A549 (cell line): ENCODE measurements around the gene NRN1L. TPM values are rescaled to one million over a fixed set of nuclear protein-coding genes. Genes with fewer than 3 reads are reported as not detected.
A peak's percentile ranks its signal among the peaks of the same experiment; 100 is the strongest.

Experiments
- FOXS1 ChIP-seq: fragments of 250-450 bp; sonication (Bioruptor Pico); IDR thresholded peaks from 2 replicates; pipeline ENCODE4 v1.5.0; 2020; ENCODE audit warnings: mild to moderate bottlenecking, moderate library complexity
- KDM5A ChIP-seq: fragments of 200-600 bp; sonication (generic); IDR thresholded peaks from 2 replicates; pipeline ENCODE4 v1.6.1; 2016; ENCODE audit warnings: antibody characterized with exemption, mild to moderate bottlenecking
- POLR2A ChIP-seq: IDR thresholded peaks from 2 replicates; pipeline ENCODE4 v1.6.1; 2012; ENCODE audit warnings: mild to moderate bottlenecking, low read length
- polyA plus RNA-seq, 4 experiments: library from polyadenylated mRNA; depleted of rRNA in 3 of 4; stranded (reverse); fragments of >200 nt; fragmentation: RNase III in 1 of 4; extraction: RNeasy Plus Mini Kit Qiagen cat#74134 plus additional on column Dnase treatment in 1 of 4; gene quantifications; 2 replicates in 3 of 4; 3 replicates in 1 of 4; pipeline ENCODE4 v1.2.3, GENCODE V29; 2011 to 2017
- small RNA-seq, 6 experiments: library from RNA; depleted of rRNA; stranded (forward); fragments of <200 nt; gene quantifications; one replicate each; pipeline ENCODE3, GENCODE V24; 2012

NRN1L gene
- polyA plus RNA-seq, 2 of the 4 experiments (the other 2 are of a cell fraction) = 0.22 TPM; not detected in 1

- TF ChIP-seq KDM5A (no peak), FOXS1 (CRISPR knock-in tag) (no peak), POLR2A (peak; percentile 80)
Observed at GRCh38 chr16:67935402-67936123, 50.9 kb downstream of the NRN1L start (continued).

Small RNA genes lying within 50 kb of the gene (small RNA-seq; reads per million reads assigned to genes)
- gene AC040162.2 (0 reads per million in 6 experiments), gene NRN1L (0 reads per million in 6 experiments)

Other genes starting within 250 kb of the NRN1L start
- gene CARMIL2, start 239.7 kb upstream of the NRN1L start, polyA plus RNA-seq (2011; rRNA removed) = 0.39 and 0.62 TPM in 2 replicates
- gene CARMIL2, start 239.7 kb upstream of the NRN1L start, polyA plus RNA-seq (2017; fragmentation: RNase III; extraction: RNeasy Plus Mini Kit Qiagen cat#74134 plus additional on column Dnase treatment) = 0.95 to 1.3 TPM (median 1.2 TPM) in 3 replicates
- gene ACD, start 224.6 kb upstream of the NRN1L start, polyA plus RNA-seq (2011; rRNA removed) = 19.4 and 22.2 TPM in 2 replicates
- 25.3 to 26.5 TPM (median 26.4 TPM) in 3 replicates for gene ACD, start 224.6 kb upstream of the NRN1L start, polyA plus RNA-seq (2017; fragmentation: RNase III; extraction: RNeasy Plus Mini Kit Qiagen cat#74134 plus additional on column Dnase treatment)
- gene PARD6A, start 223.9 kb upstream of the NRN1L start, polyA plus RNA-seq (2011; rRNA removed) = 1.7 and 1.8 TPM in 2 replicates
- 1.4 to 2.2 TPM (median 1.9 TPM) in 3 replicates for gene PARD6A, start 223.9 kb upstream of the NRN1L start, polyA plus RNA-seq (2017; fragmentation: RNase III; extraction: RNeasy Plus Mini Kit Qiagen cat#74134 plus additional on column Dnase treatment)
- gene ENKD1, start 218.1 kb upstream of the NRN1L start, polyA plus RNA-seq (2011; rRNA removed) = 4.0 and 4.3 TPM in 2 replicates
- gene ENKD1, start 218.1 kb upstream of the NRN1L start, polyA plus RNA-seq (2017; fragmentation: RNase III; extraction: RNeasy Plus Mini Kit Qiagen cat#74134 plus additional on column Dnase treatment) = 11.1 to 12.6 TPM (median 12.2 TPM) in 3 replicates
- gene C16orf86, start 218.1 kb upstream of the NRN1L start, polyA plus RNA-seq (2011; rRNA removed) = not detected in 2 replicates
- gene C16orf86, start 218.1 kb upstream of the NRN1L start, polyA plus RNA-seq (2017; fragmentation: RNase III; extraction: RNeasy Plus Mini Kit Qiagen cat#74134 plus additional on column Dnase treatment) = 0.05 to 0.21 TPM (median 0.06 TPM) in 3 replicates
- 10.3 and 11.0 TPM in 2 replicates for gene GFOD2, start 165.6 kb upstream of the NRN1L start, polyA plus RNA-seq (2011; rRNA removed)
- 16.1 to 17.8 TPM (median 16.4 TPM) in 3 replicates for gene GFOD2, start 165.6 kb upstream of the NRN1L start, polyA plus RNA-seq (2017; fragmentation: RNase III; extraction: RNeasy Plus Mini Kit Qiagen cat#74134 plus additional on column Dnase treatment)
- 9.8 and 11.1 TPM in 2 replicates for gene RANBP10, start 78.3 kb upstream of the NRN1L start, polyA plus RNA-seq (2011; rRNA removed)
- 6.9 to 7.5 TPM (median 7.5 TPM) in 3 replicates for gene RANBP10, start 78.3 kb upstream of the NRN1L start, polyA plus RNA-seq (2017; fragmentation: RNase III; extraction: RNeasy Plus Mini Kit Qiagen cat#74134 plus additional on column Dnase treatment)
- gene TSNAXIP1, start 78.0 kb upstream of the NRN1L start, polyA plus RNA-seq (2011; rRNA removed) = 0.68 and 0.78 TPM in 2 replicates
- 0.97 to 1.2 TPM (median 1.1 TPM) in 3 replicates for gene TSNAXIP1, start 78.0 kb upstream of the NRN1L start, polyA plus RNA-seq (2017; fragmentation: RNase III; extraction: RNeasy Plus Mini Kit Qiagen cat#74134 plus additional on column Dnase treatment)
- 33.2 and 44.0 TPM in 2 replicates for gene THAP11, start 42.6 kb upstream of the NRN1L start, polyA plus RNA-seq (2011; rRNA removed)
- 27.2 to 30.9 TPM (median 30.0 TPM) in 3 replicates for gene THAP11, start 42.6 kb upstream of the NRN1L start, polyA plus RNA-seq (2017; fragmentation: RNase III; extraction: RNeasy Plus Mini Kit Qiagen cat#74134 plus additional on column Dnase treatment)
- gene NUTF2, start 38.0 kb upstream of the NRN1L start, polyA plus RNA-seq (2011; rRNA removed) = 168 and 209 TPM in 2 replicates
- 270 to 301 TPM (median 287 TPM) in 3 replicates for gene NUTF2, start 38.0 kb upstream of the NRN1L start, polyA plus RNA-seq (2017; fragmentation: RNase III; extraction: RNeasy Plus Mini Kit Qiagen cat#74134 plus additional on column Dnase treatment)
- gene CENPT, start 37.2 kb upstream of the NRN1L start, polyA plus RNA-seq (2011; rRNA removed) = 18.2 and 19.1 TPM in 2 replicates
- gene CENPT, start 37.2 kb upstream of the NRN1L start, polyA plus RNA-seq (2017; fragmentation: RNase III; extraction: RNeasy Plus Mini Kit Qiagen cat#74134 plus additional on column Dnase treatment) = 35.9 to 40.3 TPM (median 36.9 TPM) in 3 replicates
- 21.0 and 35.3 TPM in 2 replicates for gene EDC4, start 11.8 kb upstream of the NRN1L start, polyA plus RNA-seq (2011; rRNA removed)
- 54.9 to 60.4 TPM (median 58.1 TPM) in 3 replicates for gene EDC4, start 11.8 kb upstream of the NRN1L start, polyA plus RNA-seq (2017; fragmentation: RNase III; extraction: RNeasy Plus Mini Kit Qiagen cat#74134 plus additional on column Dnase treatment)
- 15.1 and 18.2 TPM in 2 replicates for gene PSKH1, start 8.4 kb downstream of the NRN1L start, polyA plus RNA-seq (2011; rRNA removed)
- gene PSKH1, start 8.4 kb downstream of the NRN1L start, polyA plus RNA-seq (2017; fragmentation: RNase III; extraction: RNeasy Plus Mini Kit Qiagen cat#74134 plus additional on column Dnase treatment) = 14.6 to 15.8 TPM (median 15.7 TPM) in 3 replicates
- gene CTRL, start 47.0 kb downstream of the NRN1L start, polyA plus RNA-seq (2011; rRNA removed) = 0.92 and 1.6 TPM in 2 replicates
- 3.6 to 4.4 TPM (median 3.9 TPM) in 3 replicates for gene CTRL, start 47.0 kb downstream of the NRN1L start, polyA plus RNA-seq (2017; fragmentation: RNase III; extraction: RNeasy Plus Mini Kit Qiagen cat#74134 plus additional on column Dnase treatment)
- 11.0 and 11.3 TPM in 2 replicates for gene PSMB10, start 52.0 kb downstream of the NRN1L start, polyA plus RNA-seq (2011; rRNA removed)
- gene PSMB10, start 52.0 kb downstream of the NRN1L start, polyA plus RNA-seq (2017; fragmentation: RNase III; extraction: RNeasy Plus Mini Kit Qiagen cat#74134 plus additional on column Dnase treatment) = 51.9 to 53.5 TPM (median 52.4 TPM) in 3 replicates
- gene LCAT, start 59.2 kb downstream of the NRN1L start, polyA plus RNA-seq (2011; rRNA removed) = 1.7 and 2.6 TPM in 2 replicates
- gene LCAT, start 59.2 kb downstream of the NRN1L start, polyA plus RNA-seq (2017; fragmentation: RNase III; extraction: RNeasy Plus Mini Kit Qiagen cat#74134 plus additional on column Dnase treatment) = 8.4 to 11.2 TPM (median 10.0 TPM) in 3 replicates
- gene SLC12A4, start 83.8 kb downstream of the NRN1L start, polyA plus RNA-seq (2011; rRNA removed) = 18.2 and 19.5 TPM in 2 replicates
- 32.6 to 34.7 TPM (median 33.2 TPM) in 3 replicates for gene SLC12A4, start 83.8 kb downstream of the NRN1L start, polyA plus RNA-seq (2017; fragmentation: RNase III; extraction: RNeasy Plus Mini Kit Qiagen cat#74134 plus additional on column Dnase treatment)
- not detected in 2 replicates for gene DPEP3, start 95.6 kb downstream of the NRN1L start, polyA plus RNA-seq (2011; rRNA removed)
- not detected in 3 replicates for gene DPEP3, start 95.6 kb downstream of the NRN1L start, polyA plus RNA-seq (2017; fragmentation: RNase III; extraction: RNeasy Plus Mini Kit Qiagen cat#74134 plus additional on column Dnase treatment)
- not detected in 2 replicates for gene DPEP2, start 114.6 kb downstream of the NRN1L start, polyA plus RNA-seq (2011; rRNA removed)
- gene DPEP2, start 114.6 kb downstream of the NRN1L start, polyA plus RNA-seq (2017; fragmentation: RNase III; extraction: RNeasy Plus Mini Kit Qiagen cat#74134 plus additional on column Dnase treatment) = not detected in 3 replicates
- not detected in 2 replicates for gene DPEP2NB, start 131.0 kb downstream of the NRN1L start, polyA plus RNA-seq (2011; rRNA removed)
- not detected in 3 replicates for gene DPEP2NB, start 131.0 kb downstream of the NRN1L start, polyA plus RNA-seq (2017; fragmentation: RNase III; extraction: RNeasy Plus Mini Kit Qiagen cat#74134 plus additional on column Dnase treatment)
- 14.0 and 18.3 TPM in 2 replicates for gene DDX28, start 138.3 kb downstream of the NRN1L start, polyA plus RNA-seq (2011; rRNA removed)
- 13.8 to 14.9 TPM (median 14.6 TPM) in 3 replicates for gene DDX28, start 138.3 kb downstream of the NRN1L start, polyA plus RNA-seq (2017; fragmentation: RNase III; extraction: RNeasy Plus Mini Kit Qiagen cat#74134 plus additional on column Dnase treatment)
- 20.7 and 21.5 TPM in 2 replicates for gene DUS2, start 138.4 kb downstream of the NRN1L start, polyA plus RNA-seq (2011; rRNA removed)
- gene DUS2, start 138.4 kb downstream of the NRN1L start, polyA plus RNA-seq (2017; fragmentation: RNase III; extraction: RNeasy Plus Mini Kit Qiagen cat#74134 plus additional on column Dnase treatment) = 20.8 to 22.8 TPM (median 21.7 TPM) in 3 replicates
- 23.9 and 32.4 TPM in 2 replicates for gene NFATC3, start 200.5 kb downstream of the NRN1L start, polyA plus RNA-seq (2011; rRNA removed)
- gene NFATC3, start 200.5 kb downstream of the NRN1L start, polyA plus RNA-seq (2017; fragmentation: RNase III; extraction: RNeasy Plus Mini Kit Qiagen cat#74134 plus additional on column Dnase treatment) = 11.8 to 13.3 TPM (median 12.5 TPM) in 3 replicates